Smooth muscle cell (in vitro differentiated cells): Measurements from ENCODE around the gene SMCO4. TPM values are rescaled to one million over a fixed set of nuclear protein-coding genes. Genes with fewer than 3 reads are reported as not detected.

Experiments
- DNase-seq: peaks from one replicate; lab custom pipeline; 2025; ENCODE audit not compliant: unreplicated experiment; lab: John Stamatoyannopoulos, UW
- H2AFZ ChIP-seq: fragments of 200-600 bp; sonication (generic); 2 replicates; pipeline ENCODE4 v1.6.0; 2016; ENCODE audit warnings: antibody characterized with exemption, low read depth, mild to moderate bottlenecking
- H3F3A ChIP-seq: fragments of 200-600 bp; sonication (generic); 2 replicates; pipeline ENCODE4 v1.6.0; 2017; ENCODE audit warnings: antibody characterized with exemption, low read depth
- H3K27ac ChIP-seq: fragments of 200-600 bp; sonication (generic); 2 replicates; pipeline ENCODE4 v1.5.1; 2016; ENCODE audit warnings: low read depth, mild to moderate bottlenecking
- H3K27me3 ChIP-seq: fragments of 200-600 bp; sonication (generic); 2 replicates; pipeline ENCODE4 v1.6.1; 2016; ENCODE audit warnings: low read depth, mild to moderate bottlenecking
- H3K36me3 ChIP-seq: fragments of 200-600 bp; sonication (generic); 2 replicates; pipeline ENCODE4 v1.5.1; 2016; ENCODE audit warnings: low read depth
- H3K4me1 ChIP-seq: fragments of 200-600 bp; sonication (generic); 2 replicates; pipeline ENCODE4 v1.5.1; 2016; ENCODE audit warnings: low read depth
- H3K4me2 ChIP-seq: fragments of 200-600 bp; sonication (generic); 2 replicates; pipeline ENCODE4 v1.6.0; 2016; ENCODE audit warnings: mild to moderate bottlenecking
- H3K4me3 ChIP-seq: fragments of 200-600 bp; sonication (generic); 2 replicates; pipeline ENCODE4 v1.5.1; 2016; ENCODE audit warnings: mild to moderate bottlenecking
- H3K79me2 ChIP-seq: fragments of 200-600 bp; sonication (generic); 2 replicates; pipeline ENCODE4 v1.6.0; 2016; ENCODE audit warnings: low read depth, mild to moderate bottlenecking
- H3K9ac ChIP-seq: fragments of 200-600 bp; sonication (generic); 2 replicates; pipeline ENCODE4 v1.6.0; 2016; ENCODE audit warnings: low read depth
- H3K9me3 ChIP-seq: fragments of 200-600 bp; sonication (generic); replicated peaks from 2 replicates; pipeline ENCODE4 v1.5.1; 2016; ENCODE audit warnings: low read depth
- H4K20me1 ChIP-seq: fragments of 200-600 bp; sonication (generic); 2 replicates; pipeline ENCODE4 v1.6.0; 2016; ENCODE audit warnings: low read depth
- WGBS: methylation state at CpG from one replicate; pipeline ENCODE4 v1.1.7; 2016; ENCODE audit warnings: low lambda C conversion rate; 5-methylcytosine and 5-hydroxymethylcytosine counted together
- polyA plus RNA-seq: library from polyadenylated mRNA; unstranded; fragments of >200 nt; fragmentation: Nextera tagmentation; extraction: Ambion mirVana; gene quantifications from 2 replicates; pipeline ENCODE4 v1.2.1, GENCODE V29; 2016
- total RNA-seq: library from RNA; depleted of rRNA; stranded (reverse); fragments of >200 nt; gene quantifications from 2 replicates; pipeline ENCODE4 v1.2.3, GENCODE V29; 2014
- TF ChIP-seq, protein P1 (sequence below): fragments of 200-600 bp; sonication (generic); IDR thresholded peaks from 2 replicates; pipeline ENCODE4 v1.5.1; 2017; ENCODE audit warnings: borderline replicate concordance, mild to moderate bottlenecking, antibody characterized with exemption; ENCODE audit not compliant: insufficient read depth, poor library complexity, severe bottlenecking

The SMCO4 gene
- total and polyA plus RNA-seq, 2 experiments from 2014 or later: 13.8 to 50.7 TPM

DNA sequence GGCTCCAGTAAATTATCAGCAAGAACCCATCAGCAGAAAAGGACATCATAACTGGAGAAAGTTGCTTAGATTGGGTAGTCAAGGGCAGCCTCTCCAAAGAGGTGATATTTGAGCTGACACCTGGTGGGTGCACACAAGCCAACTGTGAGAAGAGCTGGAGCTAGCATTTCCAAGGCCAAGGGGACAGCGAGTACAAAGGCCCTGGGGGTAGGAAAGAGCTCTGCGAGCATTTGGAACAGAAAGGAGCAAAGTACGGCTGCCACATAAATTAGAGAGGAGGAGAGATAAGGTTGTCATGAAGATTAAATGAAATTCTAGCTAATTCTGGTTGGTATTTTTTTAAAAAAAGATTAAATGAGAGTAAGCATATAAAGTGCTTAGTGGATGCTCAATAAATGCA is 21.7 kb upstream of the SMCO4 start:
- no peak for DNase-seq
- 75% methylated on average over 3 of the region's 3 CpGs for WGBS

DNA sequence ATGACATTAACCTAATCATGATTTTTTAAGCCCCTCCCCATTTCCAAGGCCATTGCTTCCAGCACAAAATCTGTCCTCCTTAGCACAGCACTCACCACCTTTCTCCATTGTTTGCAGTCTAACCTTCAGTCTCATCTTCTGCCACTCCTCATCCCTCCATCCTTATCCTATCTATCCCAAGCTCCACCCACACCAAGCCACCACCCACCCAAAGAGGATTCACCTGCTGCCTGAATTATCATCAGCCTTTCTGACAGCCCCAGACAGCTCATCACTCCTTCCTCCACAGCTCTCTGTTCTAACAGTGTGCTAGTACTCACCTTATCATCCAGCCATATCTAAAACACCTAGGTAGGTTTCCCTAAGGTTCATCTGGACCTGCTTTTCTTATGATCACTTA is 20.7 kb upstream of the SMCO4 start:
- no peaks in the 10 kb centered on the region for H3K27me3 ChIP-seq
- no peak for DNase-seq
- H2AFZ ChIP-seq: no peak overlapping the region
- no peaks in the 10 kb centered on the region for H3F3A ChIP-seq
- H3K79me2 ChIP-seq: no peaks in the 10 kb centered on the region
- H3K4me2 ChIP-seq: no peak overlapping the region
- no peaks in the 10 kb centered on the region for H3K36me3 ChIP-seq
- no peaks in the 10 kb centered on the region for H4K20me1 ChIP-seq
- TF ChIP-seq, protein P1, sequence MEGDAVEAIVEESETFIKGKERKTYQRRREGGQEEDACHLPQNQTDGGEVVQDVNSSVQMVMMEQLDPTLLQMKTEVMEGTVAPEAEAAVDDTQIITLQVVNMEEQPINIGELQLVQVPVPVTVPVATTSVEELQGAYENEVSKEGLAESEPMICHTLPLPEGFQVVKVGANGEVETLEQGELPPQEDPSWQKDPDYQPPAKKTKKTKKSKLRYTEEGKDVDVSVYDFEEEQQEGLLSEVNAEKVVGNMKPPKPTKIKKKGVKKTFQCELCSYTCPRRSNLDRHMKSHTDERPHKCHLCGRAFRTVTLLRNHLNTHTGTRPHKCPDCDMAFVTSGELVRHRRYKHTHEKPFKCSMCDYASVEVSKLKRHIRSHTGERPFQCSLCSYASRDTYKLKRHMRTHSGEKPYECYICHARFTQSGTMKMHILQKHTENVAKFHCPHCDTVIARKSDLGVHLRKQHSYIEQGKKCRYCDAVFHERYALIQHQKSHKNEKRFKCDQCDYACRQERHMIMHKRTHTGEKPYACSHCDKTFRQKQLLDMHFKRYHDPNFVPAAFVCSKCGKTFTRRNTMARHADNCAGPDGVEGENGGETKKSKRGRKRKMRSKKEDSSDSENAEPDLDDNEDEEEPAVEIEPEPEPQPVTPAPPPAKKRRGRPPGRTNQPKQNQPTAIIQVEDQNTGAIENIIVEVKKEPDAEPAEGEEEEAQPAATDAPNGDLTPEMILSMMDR: no peak
- H3K27ac ChIP-seq: no peak overlapping the region
- H3K4me3 ChIP-seq: no peak overlapping the region
- no peaks in the 10 kb centered on the region for H3K9me3 ChIP-seq
- no peaks in the 10 kb centered on the region for H3K4me1 ChIP-seq
- H3K9ac ChIP-seq: no peak overlapping the region

More for the DNA sequence above, 21.7 kb upstream of the SMCO4 start:
- no peak overlapping the region for H3K4me2 ChIP-seq
- H2AFZ ChIP-seq: no peak overlapping the region
- no peak overlapping the region for H3K4me3 ChIP-seq
- no peaks in the 10 kb centered on the region for H3F3A ChIP-seq
- TF ChIP-seq, protein P1: no peak
- no peak overlapping the region for H3K27ac ChIP-seq
- no peaks in the 10 kb centered on the region for H3K4me1 ChIP-seq
- H3K27me3 ChIP-seq: no peaks in the 10 kb centered on the region
- H3K36me3 ChIP-seq: no peaks in the 10 kb centered on the region
- no peaks in the 10 kb centered on the region for H3K9me3 ChIP-seq
- no peaks in the 10 kb centered on the region for H3K79me2 ChIP-seq
- no peaks in the 10 kb centered on the region for H4K20me1 ChIP-seq
- H3K9ac ChIP-seq: no peak overlapping the region

DNA sequence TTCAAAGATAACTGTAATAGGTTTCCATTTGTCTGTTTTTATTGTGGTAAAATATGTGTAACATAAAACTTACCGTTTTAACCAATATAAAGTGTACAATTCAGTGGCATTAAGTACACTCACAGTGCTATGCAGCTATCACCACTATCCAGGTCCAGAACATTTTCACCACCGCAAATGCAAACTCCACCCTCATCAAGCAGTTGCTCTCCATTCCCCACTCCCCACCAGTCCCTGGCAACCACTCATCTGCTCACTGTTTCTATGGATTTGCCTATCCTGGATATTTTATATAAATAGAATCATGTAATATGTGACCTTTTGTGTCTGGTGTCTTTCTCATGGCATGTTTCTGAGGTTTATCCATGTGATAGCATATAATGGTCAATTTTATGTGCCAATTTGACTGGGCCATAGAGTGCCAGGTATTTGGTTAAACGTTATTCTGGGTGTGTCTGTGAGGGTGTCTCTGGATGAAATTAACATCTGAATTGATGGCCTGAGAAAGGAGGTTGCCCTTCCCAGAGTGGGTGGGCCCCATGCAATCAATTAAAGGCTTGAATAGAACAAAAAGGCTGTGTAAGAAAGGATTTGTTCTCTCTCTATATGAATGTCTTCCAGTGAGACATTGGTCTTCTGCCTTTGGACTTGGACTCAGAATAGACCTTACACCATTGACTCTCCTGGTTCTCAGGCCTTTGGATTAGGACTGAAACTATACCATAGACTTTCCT is 17.2 kb upstream of the SMCO4 start:
- WGBS: 63% methylated on average over 3 of the region's 3 CpGs
- no peak overlapping the region for H3K9ac ChIP-seq
- DNase-seq: no peak
- H3K79me2 ChIP-seq: no peaks in the 10 kb centered on the region
- no peak overlapping the region for H3K4me2 ChIP-seq
- H3F3A ChIP-seq: no peaks in the 10 kb centered on the region
- H3K27ac ChIP-seq: no peak overlapping the region
- no peak overlapping the region for H3K4me3 ChIP-seq
- no peak overlapping the region for H2AFZ ChIP-seq
- peaks cover 10% of the 10 kb centered on the region for H3K27me3 ChIP-seq
- H3K36me3 ChIP-seq: no peaks in the 10 kb centered on the region
- H3K9me3 ChIP-seq: no peaks in the 10 kb centered on the region
- no peaks in the 10 kb centered on the region for H3K4me1 ChIP-seq
- TF ChIP-seq, protein P1: no peak
- no peaks in the 10 kb centered on the region for H4K20me1 ChIP-seq

DNA sequence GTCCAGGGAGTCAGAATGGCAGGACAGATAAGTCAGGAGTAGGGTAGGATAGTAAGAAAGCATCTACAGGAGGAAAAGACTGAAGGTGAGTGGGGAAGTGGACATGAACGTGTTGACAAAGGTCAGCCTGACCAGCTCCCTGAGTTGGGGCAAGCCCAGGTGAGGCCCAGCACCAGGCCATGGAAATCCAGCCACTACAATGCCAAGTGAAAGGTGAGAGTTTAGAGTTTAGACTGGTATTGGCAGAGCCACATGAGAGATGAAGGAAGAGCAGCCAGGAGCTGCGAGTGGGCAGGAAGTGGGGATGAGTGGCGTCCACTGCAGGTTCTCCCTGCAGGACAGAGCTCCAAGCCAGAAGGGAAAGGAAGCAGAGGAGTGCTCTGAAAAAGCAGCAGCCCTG is 16.5 kb upstream of the SMCO4 start:
- DNase-seq: no peak
- 70% methylated on average over 3 of the region's 3 CpGs for WGBS

More for the DNA sequence above, 16.5 kb upstream of the SMCO4 start:
- Histone ChIP-seq H3K4me2 (no peak overlapping the region), H3F3A (no peaks in the 10 kb centered on the region), H3K36me3 (no peaks in the 10 kb centered on the region), H2AFZ (no peak overlapping the region), H3K9ac (no peak overlapping the region), H4K20me1 (no peaks in the 10 kb centered on the region), H3K27ac (no peak overlapping the region), H3K27me3 (peaks cover 10% of the 10 kb centered on the region), H3K79me2 (no peaks in the 10 kb centered on the region), H3K4me3 (no peak overlapping the region), H3K4me1 (no peaks in the 10 kb centered on the region), H3K9me3 (no peaks in the 10 kb centered on the region)
- TF ChIP-seq, protein P1: no peak
